CD14-positive monocyte (primary cell): ENCODE results near the gene TMEM219. TPM values are rescaled to one million over a fixed set of nuclear protein-coding genes. Genes with fewer than 3 reads are reported as not detected.

Source experiments
- DNase-seq, 3 donors: peaks; one replicate each; pipeline ENCODE4 v3.0.0-alpha.2; 2011 to 2022
- H2AFZ ChIP-seq: 2 replicates; pipeline ENCODE4 v1.6.0; 2012; ENCODE audit warnings: mild to moderate bottlenecking, low read depth, low read length, inconsistent platforms; ENCODE audit not compliant: insufficient read depth, poor library complexity, severe bottlenecking
- H3K27ac ChIP-seq, 2 donors: 1 replicate in 1 of 2; 2 replicates in 1 of 2; pipeline ENCODE4 v1.5.1; 2012 to 2013; ENCODE audit warnings: low read length in 2 of 2, control low read depth in 1 of 2, inconsistent platforms in 1 of 2, low read depth in 1 of 2, mild to moderate bottlenecking in 1 of 2
- H3K27me3 ChIP-seq, 2 donors: one replicate each; pipeline versions ENCODE4 v1.6.0 to v1.6.1; 2011 to 2013; ENCODE audit warnings: low read length in 2 of 2; ENCODE audit not compliant: control insufficient read depth in 2 of 2, insufficient read depth in 2 of 2
- H3K36me3 ChIP-seq, 2 donors: replicated peaks in 1 of 2; 1 replicate in 1 of 2; 2 replicates in 1 of 2; pipeline versions ENCODE4 v1.5.1 to v1.6.1; 2012 to 2013; ENCODE audit warnings: low read length in 2 of 2, control low read depth in 1 of 2, inconsistent platforms in 1 of 2, mild to moderate bottlenecking in 1 of 2; ENCODE audit not compliant: insufficient read depth in 2 of 2, control insufficient read depth in 1 of 2
- H3K4me1 ChIP-seq, 2 donors: 1 replicate in 1 of 2; 2 replicates in 1 of 2; pipeline versions ENCODE4 v1.5.1 to v1.6.1; 2012 to 2013; ENCODE audit warnings: low read length in 2 of 2, control low read depth in 1 of 2, inconsistent platforms in 1 of 2, mild to moderate bottlenecking in 1 of 2, moderate library complexity in 1 of 2; ENCODE audit not compliant: insufficient read depth in 2 of 2, control insufficient read depth in 1 of 2
- H3K4me2 ChIP-seq: replicated peaks from 2 replicates; pipeline ENCODE3; 2012; ENCODE audit warnings: low read length, moderate library complexity, mild to moderate bottlenecking; ENCODE audit not compliant: poor library complexity, severe bottlenecking; ENCODE audit errors: extremely low read depth
- H3K4me3 ChIP-seq, 3 experiments: fragments of 200-600 bp in 1 of 3; sonication (generic) in 1 of 3; replicated peaks in 1 of 3; 1 replicate in 2 of 3; 2 replicates in 1 of 3; pipeline ENCODE4 v1.5.1; 2011 to 2013; ENCODE audit warnings: low read length in 3 of 3, mild to moderate bottlenecking in 3 of 3, control low read depth in 2 of 3, low read depth in 2 of 3, inconsistent platforms in 1 of 3, moderate library complexity in 1 of 3
- H3K79me2 ChIP-seq: 2 replicates; pipeline ENCODE4 v1.6.0; 2012; ENCODE audit warnings: mild to moderate bottlenecking, control low read depth, inconsistent platforms, low read length, moderate library complexity; ENCODE audit not compliant: insufficient read depth
- H3K9ac ChIP-seq: 2 replicates; pipeline ENCODE4 v1.6.0; 2017; ENCODE audit warnings: low read length, mild to moderate bottlenecking; ENCODE audit not compliant: insufficient read depth, poor library complexity, severe bottlenecking
- H3K9me3 ChIP-seq, 2 donors: replicated peaks in 1 of 2; 1 replicate in 1 of 2; 2 replicates in 1 of 2; pipeline versions ENCODE4 v1.5.1 to v1.6.1; 2012 to 2013; ENCODE audit warnings: low read length in 2 of 2, control low read depth in 1 of 2; ENCODE audit not compliant: control insufficient read depth in 1 of 2, insufficient read depth in 1 of 2
- H4K20me1 ChIP-seq: 2 replicates; pipeline ENCODE4 v1.6.0; 2012; ENCODE audit warnings: mild to moderate bottlenecking, low read length, control low read depth, moderate library complexity; ENCODE audit not compliant: insufficient read depth
- H3K27ac Mint-ChIP-seq, 7 donors: one replicate each; pipeline ENCODE4 v1.8.0; 2020; ENCODE audit warnings: mild to moderate bottlenecking in 7 of 7, mixed read lengths in 7 of 7, moderate library complexity in 6 of 7, inconsistent platforms in 2 of 7
- H3K27me3 Mint-ChIP-seq, 3 donors: one replicate each; pipeline ENCODE4 v1.8.0; 2021 to 2022; ENCODE audit warnings: low read depth in 3 of 3, mild to moderate bottlenecking in 3 of 3, mixed read lengths in 3 of 3, moderate library complexity in 3 of 3, inconsistent platforms in 1 of 3
- H3K36me3 Mint-ChIP-seq, 2 donors: one replicate each; pipeline ENCODE4 v1.8.0; 2020; ENCODE audit warnings: mixed read lengths in 2 of 2, inconsistent platforms in 1 of 2, mild to moderate bottlenecking in 1 of 2
- H3K4me1 Mint-ChIP-seq: one replicate; pipeline ENCODE4 v1.8.0; 2020; ENCODE audit warnings: mild to moderate bottlenecking, mixed read lengths
- H3K4me3 Mint-ChIP-seq, 2 donors: one replicate each; pipeline ENCODE4 v1.8.0; 2020; ENCODE audit warnings: mild to moderate bottlenecking in 2 of 2, mixed read lengths in 2 of 2, moderate library complexity in 1 of 2
- H3K9me3 Mint-ChIP-seq, 7 donors: one replicate each; pipeline ENCODE4 v1.8.0; 2020 to 2022; ENCODE audit warnings: mixed read lengths in 7 of 7, mild to moderate bottlenecking in 6 of 7, moderate library complexity in 6 of 7, inconsistent platforms in 2 of 7
- CTCF ChIP-seq: fragments of 200-600 bp; IDR thresholded peaks from one replicate; pipeline ENCODE4 v1.8.0; 2022; ENCODE audit warnings: antibody characterized with exemption, mild to moderate bottlenecking
- WGBS: methylation state at CpG from one replicate; pipeline ENCODE4 v1.1.5; 2013; ENCODE audit warnings: missing lambda C conversion rate; ENCODE audit not compliant: insufficient coverage; 5-methylcytosine and 5-hydroxymethylcytosine counted together
- intact Hi-C, 2 donors: fragments of 100-400 bp; cut with micrococcal nuclease; formaldehyde crosslinking; loops; one replicate each; pipeline versions ENCODE4 v1.15.0 to v1.15.1; 2023
- polyA plus RNA-seq, 3 donors: library from polyadenylated mRNA; depleted of rRNA in 1 of 3; unstranded in 2 of 3; stranded (reverse) in 1 of 3; fragments of 300-500 nt in 2 of 3; fragments of >200 nt in 1 of 3; fragmentation: Illumina TruSeq in 2 of 3; gene quantifications; 1 replicate in 2 of 3; 2 replicates in 1 of 3; pipeline ENCODE4 v1.2.3, GENCODE V29; 2012 to 2021

Gene TMEM219
- polyA plus RNA-seq, 3 donors, result 157 to 265 (median 227) TPM

GRCh38 chr16:29983420-29984136 lies 21.7 kb downstream of the TMEM219 start:
- no peaks in the 10 kb centered on the region for H3K4me1 ChIP-seq
- no peaks in the 10 kb centered on the region for H3K27me3 ChIP-seq
- intact Hi-C loops, result no loop called here
- no peak overlapping the region for H3K27ac ChIP-seq
- H3K27me3 Mint-ChIP-seq, result peaks cover 0 to 2% (median 0%) of the 10 kb centered on the region in 3 donors
- H3K4me3 Mint-ChIP-seq, result no peak overlapping the region
- peaks cover 87 to 94% of the 10 kb centered on the region in 2 donors for H3K36me3 Mint-ChIP-seq
- H3K9me3 ChIP-seq, result no peaks in the 10 kb centered on the region
- H4K20me1 ChIP-seq, result peaks cover 19% of the 10 kb centered on the region
- H3K9me3 Mint-ChIP-seq, result peaks cover 0 to 2% (median 0%) of the 10 kb centered on the region in 7 donors
- no peak for TF ChIP-seq CTCF
- peaks cover 100% of the 10 kb centered on the region in 2 donors for H3K36me3 ChIP-seq
- WGBS, result 89% methylated on average over 5 of the region's 12 CpGs
- no peak for DNase-seq
- no peak overlapping the region for H3K4me3 ChIP-seq
- H3K4me1 Mint-ChIP-seq, result no peaks in the 10 kb centered on the region
- H3K9ac ChIP-seq, result no peak overlapping the region
- no peak overlapping the region for H3K4me2 ChIP-seq
- no peak overlapping the region for H2AFZ ChIP-seq
- peak overlapping the region in 1 of 7 donors; percentile 45 for H3K27ac Mint-ChIP-seq
- H3K79me2 ChIP-seq, result no peaks in the 10 kb centered on the region

- no peaks in the 10 kb centered on the region for H3K9me3 ChIP-seq
- peaks cover 98 to 100% of the 10 kb centered on the region in 2 donors for H3K36me3 ChIP-seq
- Mint-ChIP-seq H3K9me3 (peaks cover 0 to 2% (median 0%) of the 10 kb centered on the region in 7 donors), H3K4me3 (no peak overlapping the region), H3K27me3 (peaks cover 0 to 2% (median 0%) of the 10 kb centered on the region in 3 donors), H3K4me1 (no peaks in the 10 kb centered on the region), H3K27ac (no peak overlapping the region), H3K36me3 (peaks cover 86 to 94% of the 10 kb centered on the region in 2 donors)
- no peaks in the 10 kb centered on the region for H3K27me3 ChIP-seq
- H3K4me1 ChIP-seq, result no peaks in the 10 kb centered on the region
- DNase-seq, result no peak
- TF ChIP-seq CTCF, result no peak
- H3K4me2 ChIP-seq, result no peak overlapping the region
- H3K4me3 ChIP-seq, result no peak overlapping the region
- peaks cover 17% of the 10 kb centered on the region for H4K20me1 ChIP-seq
- H2AFZ ChIP-seq, result no peak overlapping the region
- no peak overlapping the region for H3K9ac ChIP-seq
- no peak overlapping the region for H3K27ac ChIP-seq
- WGBS, result 71% methylated on average over 4 of the region's 6 CpGs
- intact Hi-C loops, result no loop called here
- H3K79me2 ChIP-seq, result no peaks in the 10 kb centered on the region
Measured at GRCh38 chr16:29984137-29984763, 22.4 kb downstream of the TMEM219 start.
